ENCODE results near the gene CTPS1.

The CTPS1 gene

GRCh38 chr1:40969445-40969844 lies 10.1 kb upstream of the CTPS1 start:
- DNase-seq (ENCODE audit: low spot score), result no peak

GRCh38 chr1:40971966-40972365 lies 7.5 kb upstream of the CTPS1 start:
- no peak for DNase-seq (ENCODE audit: low spot score)

- DNase-seq (ENCODE audit: low spot score), result no peak
Measured at GRCh38 chr1:40973912-40974311, 5.6 kb upstream of the CTPS1 start.

GRCh38 chr1:40974945-40975344 lies 4.6 kb upstream of the CTPS1 start:
- DNase-seq (ENCODE audit: low spot score), result no peak

GRCh38 chr1:40976952-40977690 lies 2.4 kb upstream of the CTPS1 start:
- no peak for DNase-seq (ENCODE audit: low spot score)

- no peak for DNase-seq (ENCODE audit: low spot score)
Measured at GRCh38 chr1:40977716-40978115, 1.8 kb upstream of the CTPS1 start.

GRCh38 chr1:40978886-40979240 lies 633 bp upstream of the CTPS1 start:
- no peak for DNase-seq (ENCODE audit: low spot score)

- no peak for DNase-seq (ENCODE audit: low spot score)
Measured at GRCh38 chr1:40980068-40980452, 564 bp downstream of the CTPS1 start.

GRCh38 chr1:40980453-40981121 lies 1.1 kb downstream of the CTPS1 start:
- DNase-seq (ENCODE audit: low spot score), result peak; percentile 34

GRCh38 chr1:40981691-40982448 lies 2.4 kb downstream of the CTPS1 start:
- DNase-seq (ENCODE audit: low spot score), result no peak

GRCh38 chr1:40982721-40983120 lies 3.2 kb downstream of the CTPS1 start:
- DNase-seq (ENCODE audit: low spot score), result no peak

- DNase-seq (ENCODE audit: low spot score), result no peak
Measured at GRCh38 chr1:40983286-40983685, 3.8 kb downstream of the CTPS1 start.

GRCh38 chr1:40984066-40984465 lies 4.6 kb downstream of the CTPS1 start:
- no peak for DNase-seq (ENCODE audit: low spot score)

- DNase-seq (ENCODE audit: low spot score), result no peak
Measured at GRCh38 chr1:40984531-40984930, 5.0 kb downstream of the CTPS1 start.

GRCh38 chr1:40985161-40985560 lies 5.7 kb downstream of the CTPS1 start:
- DNase-seq (ENCODE audit: low spot score), result peak; percentile 38

GRCh38 chr1:40985875-40986274 lies 6.4 kb downstream of the CTPS1 start:
- no peak for DNase-seq (ENCODE audit: low spot score)

- no peak for DNase-seq (ENCODE audit: low spot score)
Measured at GRCh38 chr1:40986328-40986783, 6.9 kb downstream of the CTPS1 start.

GRCh38 chr1:40986956-40987355 lies 7.5 kb downstream of the CTPS1 start:
- DNase-seq (ENCODE audit: low spot score), result no peak

GRCh38 chr1:40987439-40988276 lies 8.2 kb downstream of the CTPS1 start:
- no peak for DNase-seq (ENCODE audit: low spot score)

GRCh38 chr1:40988280-40988679 lies 8.8 kb downstream of the CTPS1 start:
- no peak for DNase-seq (ENCODE audit: low spot score)

- DNase-seq (ENCODE audit: low spot score), result no peak
Measured at GRCh38 chr1:40989066-40989465, 9.6 kb downstream of the CTPS1 start.

GRCh38 chr1:40997096-40997495 lies 17.6 kb downstream of the CTPS1 start:
- DNase-seq (ENCODE audit: low spot score), result no peak

Measured in D341Med (cell line).